HUES6 (cell line): ENCODE measurements around the gene LRRC36.

Experiments used
- H3K27ac ChIP-seq: 2 replicates; pipeline ENCODE4 v1.7.0; 2013; ENCODE audit warnings: low read depth, mild to moderate bottlenecking, low read length, inconsistent platforms
- H3K27me3 ChIP-seq: 2 replicates; pipeline ENCODE4 v1.6.1; 2013; ENCODE audit warnings: low read length; ENCODE audit not compliant: control insufficient read depth, insufficient read depth
- H3K36me3 ChIP-seq: 2 replicates; pipeline ENCODE4 v1.6.1; 2013; ENCODE audit warnings: low read length; ENCODE audit not compliant: control insufficient read depth, insufficient read depth
- H3K4me1 ChIP-seq: 2 replicates; pipeline ENCODE4 v1.6.1; 2013; ENCODE audit warnings: low read length; ENCODE audit not compliant: control insufficient read depth, insufficient read depth
- H3K4me3 ChIP-seq: 2 replicates; pipeline ENCODE4 v1.5.1; 2013; ENCODE audit warnings: low read depth, low read length
- H3K9ac ChIP-seq: one replicate; pipeline ENCODE4 v1.6.1; 2013; ENCODE audit warnings: mild to moderate bottlenecking, low read length
- H3K9me3 ChIP-seq: 2 replicates; pipeline ENCODE4 v1.6.1; 2013; ENCODE audit warnings: low read depth, low read length; ENCODE audit not compliant: control insufficient read depth, insufficient read depth

Gene LRRC36

GRCh38 chr16:67421030-67421429, 94.4 kb downstream of the LRRC36 start:
- peaks cover 48% of the 10 kb centered on the region for H3K4me1 ChIP-seq
- no peak overlapping the region for H3K4me3 ChIP-seq
- no peak overlapping the region for H3K27ac ChIP-seq
- H3K36me3 ChIP-seq, result no peaks in the 10 kb centered on the region
- no peaks in the 10 kb centered on the region for H3K27me3 ChIP-seq
- H3K9ac ChIP-seq, result no peak overlapping the region
- H3K9me3 ChIP-seq, result peaks cover 3% of the 10 kb centered on the region; the same call in 1 of the 2 replicates

GRCh38 chr16:67423015-67423414, 96.4 kb downstream of the LRRC36 start:
- Histone ChIP-seq H3K4me3 (no peak overlapping the region), H3K36me3 (no peaks in the 10 kb centered on the region), H3K9ac (no peak overlapping the region), H3K4me1 (peaks cover 49% of the 10 kb centered on the region), H3K9me3 (peaks cover 3% of the 10 kb centered on the region; the same call in 1 of the 2 replicates), H3K27ac (no peak overlapping the region), H3K27me3 (no peaks in the 10 kb centered on the region)

DNA sequence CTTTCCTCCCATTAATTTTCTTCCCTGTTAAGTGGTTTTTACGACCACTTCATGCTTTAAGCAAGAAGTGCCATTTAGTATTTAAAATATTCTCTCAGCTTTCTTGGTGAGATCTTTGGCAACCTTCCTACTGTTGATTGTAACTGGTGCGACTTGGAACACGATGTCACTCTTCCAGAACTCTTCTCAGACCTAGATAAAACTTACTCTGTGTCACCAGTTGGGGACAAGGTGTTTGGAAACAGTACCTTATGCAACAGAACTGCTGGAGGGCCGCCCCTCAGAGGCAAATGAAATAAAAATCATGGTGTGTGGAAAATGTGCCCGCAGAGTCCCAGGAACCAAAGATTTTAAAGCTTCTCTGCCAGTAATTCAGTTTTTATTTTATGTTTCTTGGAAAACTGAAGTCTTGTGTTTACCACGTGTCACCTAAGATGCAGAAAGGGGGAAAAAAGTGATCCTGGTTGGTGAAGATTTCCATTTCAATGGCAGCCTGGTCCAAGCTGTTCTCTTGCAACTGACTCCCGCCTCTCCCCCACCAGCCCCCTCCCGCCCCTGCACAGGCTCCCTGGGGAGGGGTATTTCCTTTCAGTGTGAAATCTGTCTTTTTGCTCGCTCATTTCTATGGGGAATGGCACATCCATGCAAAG, 97.1 kb downstream of the LRRC36 start:
- peaks cover 3% of the 10 kb centered on the region; the same call in 1 of the 2 replicates for H3K9me3 ChIP-seq
- peak overlapping the region; percentile 30 for H3K4me3 ChIP-seq
- H3K27me3 ChIP-seq, result peaks cover 5% of the 10 kb centered on the region
- peak overlapping the region; percentile 78 for H3K27ac ChIP-seq
- peaks cover 55% of the 10 kb centered on the region for H3K4me1 ChIP-seq
- no peaks in the 10 kb centered on the region for H3K36me3 ChIP-seq
- peak overlapping the region; percentile 15 for H3K9ac ChIP-seq

DNA sequence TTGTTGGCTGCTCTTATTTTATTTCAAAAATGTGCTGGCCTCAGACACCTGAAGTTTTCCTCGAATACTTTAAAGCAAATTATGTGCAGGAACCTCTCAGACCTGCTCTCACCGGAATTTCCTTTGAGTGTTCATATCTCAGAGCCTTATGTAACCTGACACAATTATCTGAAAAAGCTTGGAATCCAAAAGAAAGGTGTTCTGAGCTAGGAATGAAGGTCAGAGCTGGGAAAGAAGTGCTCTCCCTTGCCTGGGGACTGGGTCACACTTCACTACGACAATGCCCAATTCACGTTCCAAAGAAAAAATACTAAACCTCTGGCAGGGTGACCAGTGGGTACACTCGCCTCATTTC, 97.6 kb downstream of the LRRC36 start:
- Histone ChIP-seq H3K27me3 (peaks cover 10% of the 10 kb centered on the region), H3K36me3 (no peaks in the 10 kb centered on the region), H3K9me3 (peaks cover 3% of the 10 kb centered on the region; the same call in 1 of the 2 replicates), H3K4me3 (peak overlapping the region; percentile 30), H3K4me1 (peaks cover 60% of the 10 kb centered on the region), H3K27ac (peak overlapping the region; percentile 78), H3K9ac (peak overlapping the region; percentile 56)

DNA sequence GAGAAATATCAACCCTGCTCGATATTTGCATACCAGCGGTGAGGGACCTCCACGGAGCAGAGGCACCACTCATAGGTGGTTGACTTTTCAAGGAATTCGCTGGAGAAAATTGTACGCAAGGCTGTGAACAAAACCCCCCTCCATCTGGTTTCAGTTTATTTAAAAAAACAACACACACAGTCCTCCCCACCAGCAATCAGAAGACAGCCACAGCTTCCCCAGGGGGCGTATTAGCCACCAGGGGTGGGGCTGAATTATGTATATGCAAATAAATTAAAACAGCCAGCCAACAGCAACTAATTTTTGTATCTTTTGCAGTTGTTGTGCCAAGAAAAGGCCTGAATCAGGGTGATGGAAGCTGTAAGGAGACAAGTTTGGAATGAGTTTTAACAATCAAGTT, 98.4 kb downstream of the LRRC36 start:
- H3K36me3 ChIP-seq, result no peaks in the 10 kb centered on the region
- H3K27ac ChIP-seq, result peak overlapping the region; percentile 78; the same call in 1 of the 2 replicates
- H3K4me1 ChIP-seq, result peaks cover 64% of the 10 kb centered on the region
- peak overlapping the region; percentile 30 for H3K4me3 ChIP-seq
- H3K9ac ChIP-seq, result peak overlapping the region; percentile 13
- peaks cover 19% of the 10 kb centered on the region for H3K27me3 ChIP-seq
- no peaks in the 10 kb centered on the region for H3K9me3 ChIP-seq

DNA sequence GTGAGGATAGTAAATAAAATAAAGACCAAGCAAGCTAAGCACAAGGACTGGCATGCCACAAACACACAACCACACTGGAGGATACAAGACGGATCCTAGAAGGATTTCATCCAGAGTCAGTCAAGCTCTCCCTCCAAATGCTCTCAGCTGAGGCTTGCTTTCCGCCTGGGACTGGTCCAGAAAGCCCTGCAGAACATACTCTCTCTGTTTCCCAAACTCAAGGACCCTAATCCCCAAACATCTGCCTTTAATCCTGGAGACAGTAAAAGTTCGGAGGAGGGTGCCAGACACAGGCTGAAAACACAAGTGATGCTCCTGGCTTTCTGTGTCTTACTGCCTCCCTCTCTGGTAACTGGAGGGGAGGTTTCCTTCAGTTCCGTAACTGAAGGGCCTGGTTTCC, 99.0 kb downstream of the LRRC36 start:
- Histone ChIP-seq H3K4me3 (no peak overlapping the region; the same call in 1 of the 2 replicates), H3K4me1 (peaks cover 67% of the 10 kb centered on the region), H3K27ac (no peak overlapping the region)

GRCh38 chr16:67426022-67426421, 99.4 kb downstream of the LRRC36 start:
- no peak overlapping the region for H3K9ac ChIP-seq
- H3K27ac ChIP-seq, result no peak overlapping the region
- H3K4me1 ChIP-seq, result peaks cover 64% of the 10 kb centered on the region
- H3K4me3 ChIP-seq, result no peak overlapping the region
- H3K27me3 ChIP-seq, result peaks cover 25% of the 10 kb centered on the region
- H3K9me3 ChIP-seq, result no peaks in the 10 kb centered on the region
- no peaks in the 10 kb centered on the region for H3K36me3 ChIP-seq

More for the DNA sequence above, 99.0 kb downstream of the LRRC36 start:
- H3K9me3 ChIP-seq, result no peaks in the 10 kb centered on the region
- H3K36me3 ChIP-seq, result no peaks in the 10 kb centered on the region
- peaks cover 24% of the 10 kb centered on the region for H3K27me3 ChIP-seq
- H3K9ac ChIP-seq, result no peak overlapping the region

DNA sequence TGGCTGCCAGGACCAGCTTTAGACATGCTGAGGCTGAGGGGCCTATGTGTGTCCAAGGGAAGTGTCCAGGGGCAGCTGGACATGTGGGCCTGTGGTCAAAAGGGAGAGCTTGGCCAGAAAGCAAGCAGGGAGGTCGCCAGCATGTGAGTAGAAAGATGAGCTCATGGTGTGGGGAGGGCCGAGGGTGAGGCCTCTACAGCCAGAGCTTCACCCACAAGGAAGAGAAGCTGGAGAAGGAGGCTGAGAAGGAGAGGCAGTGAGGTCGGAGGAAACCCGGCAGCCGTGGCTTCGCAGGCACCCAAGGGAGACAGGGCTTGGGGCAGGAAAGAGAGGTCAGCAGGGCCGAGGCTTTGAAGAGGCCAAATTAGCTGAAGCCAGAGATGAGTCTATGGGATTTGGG, 100.3 kb downstream of the LRRC36 start:
- Histone ChIP-seq H3K4me3 (no peak overlapping the region), H3K4me1 (peaks cover 62% of the 10 kb centered on the region), H3K9me3 (no peaks in the 10 kb centered on the region), H3K9ac (no peak overlapping the region), H3K27me3 (peaks cover 32% of the 10 kb centered on the region), H3K36me3 (no peaks in the 10 kb centered on the region), H3K27ac (no peak overlapping the region)

DNA sequence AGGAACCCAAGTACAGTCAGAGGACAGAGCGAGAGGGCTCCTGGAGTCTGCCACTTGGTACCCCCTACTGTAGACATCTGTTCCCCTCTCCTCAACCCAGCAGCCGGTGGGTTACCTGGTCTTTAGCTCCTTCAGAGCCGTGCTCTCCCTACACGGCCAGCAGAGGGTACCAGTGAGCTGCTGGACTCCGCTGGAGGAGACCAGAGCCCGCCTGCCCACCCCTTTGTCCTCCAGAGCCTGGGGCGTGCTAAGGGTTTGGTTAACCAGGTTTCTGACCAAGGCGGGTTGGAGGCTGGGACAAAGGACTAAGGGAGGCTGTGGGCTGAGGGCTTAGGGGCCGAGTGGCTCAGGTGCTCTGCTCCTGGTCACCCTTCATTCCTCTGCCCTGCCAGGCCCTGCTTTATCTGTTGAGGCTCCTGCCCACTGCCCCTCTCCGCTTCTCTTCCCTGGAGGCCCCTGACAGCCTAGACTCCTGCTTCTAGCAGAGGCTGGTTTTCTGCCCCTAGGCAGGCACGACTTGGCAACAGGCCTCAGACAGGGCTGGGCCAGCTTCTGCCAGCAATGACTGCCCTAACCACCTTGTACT, 101.6 kb downstream of the LRRC36 start:
- Histone ChIP-seq H3K4me3 (no peak overlapping the region), H3K9ac (no peak overlapping the region), H3K27me3 (peaks cover 32% of the 10 kb centered on the region), H3K9me3 (no peaks in the 10 kb centered on the region), H3K36me3 (no peaks in the 10 kb centered on the region), H3K4me1 (peaks cover 65% of the 10 kb centered on the region), H3K27ac (no peak overlapping the region)

DNA sequence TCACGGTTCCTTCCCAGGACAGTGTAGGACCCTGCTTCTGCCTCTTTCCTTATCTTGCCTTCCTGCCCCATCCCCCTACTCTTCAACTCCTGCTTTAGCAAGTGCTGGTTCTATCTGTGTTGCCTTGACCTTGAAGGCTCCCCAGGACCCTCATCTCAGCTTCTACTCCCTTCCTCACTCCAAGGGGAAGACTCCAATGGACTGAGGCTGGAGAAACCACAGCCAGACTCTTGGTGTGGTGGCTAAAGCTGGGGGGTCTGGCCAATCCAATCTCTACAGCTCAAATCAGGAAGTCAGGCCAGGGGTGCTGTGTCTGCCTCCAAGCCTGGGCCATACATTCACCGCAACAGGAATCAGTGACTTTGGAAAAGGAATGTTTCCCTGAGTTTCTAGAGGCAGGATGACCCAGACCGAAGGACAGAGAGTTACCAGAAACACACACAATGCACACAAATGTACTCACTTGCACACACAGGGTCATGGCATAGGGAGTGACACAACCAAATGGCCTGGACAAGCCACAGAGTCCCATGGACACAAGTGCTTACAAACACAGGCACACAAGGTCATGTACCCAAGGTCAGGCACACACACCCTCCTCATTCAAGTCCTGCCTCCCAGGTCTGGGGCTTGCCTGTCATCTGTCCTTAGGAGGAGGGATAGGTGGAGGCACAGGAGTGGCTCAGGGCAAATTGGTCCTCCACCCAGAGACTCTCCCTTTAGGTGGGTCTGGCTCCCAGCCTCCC, 102.6 kb downstream of the LRRC36 start:
- Histone ChIP-seq H3K4me1 (peaks cover 59% of the 10 kb centered on the region), H3K36me3 (no peaks in the 10 kb centered on the region), H3K9me3 (no peaks in the 10 kb centered on the region), H3K27ac (no peak overlapping the region), H3K9ac (no peak overlapping the region), H3K27me3 (peaks cover 32% of the 10 kb centered on the region), H3K4me3 (no peak overlapping the region)
